Gastroesophageal sphincter (tissue), 4 donors: ENCODE data around the gene NEDD4L. TPM values are rescaled to one million over a fixed set of nuclear protein-coding genes. Genes with fewer than 3 reads are reported as not detected.

ENCODE experiments used
- ATAC-seq: fragments of 150-250 bp; one replicate; pipeline ENCODE4 v1.9.1; 2016; ENCODE audit warnings: mild to moderate bottlenecking, moderate library complexity
- H3K27ac ChIP-seq, 4 donors: fragments of 200-600 bp; sonication (generic) in 3 of 4; 1 replicate in 3 of 4; 2 replicates in 1 of 4; pipeline ENCODE4 v1.5.1; 2016 to 2019
- H3K27me3 ChIP-seq: fragments of 200-600 bp; sonication (generic); one replicate; pipeline ENCODE4 v1.5.1; 2019
- H3K36me3 ChIP-seq, 2 donors: fragments of 200-600 bp; sonication (generic); one replicate each; pipeline ENCODE4 v1.5.1; 2019; ENCODE audit warnings: control low read depth in 1 of 2
- H3K4me1 ChIP-seq, 3 donors: fragments of 200-600 bp; sonication (generic); 1 replicate in 2 of 3; 2 replicates in 1 of 3; pipeline ENCODE4 v1.5.1; 2016 to 2019; ENCODE audit warnings: control low read depth in 2 of 3
- H3K4me3 ChIP-seq, 2 donors: fragments of 200-600 bp; sonication (generic); one replicate each; pipeline ENCODE4 v1.5.1; 2019; ENCODE audit warnings: mild to moderate bottlenecking in 1 of 2, moderate library complexity in 1 of 2
- H3K9me3 ChIP-seq, 3 donors: fragments of 200-600 bp; sonication (generic); one replicate each; pipeline ENCODE4 v1.5.1; 2017 to 2019; ENCODE audit warnings: control low read depth in 2 of 3
- CTCF ChIP-seq, 4 experiments: fragments of 200-600 bp in 2 of 4; fragments of 450-650 bp in 2 of 4; sonication (generic) in 1 of 4; IDR thresholded peaks; one replicate each; pipeline ENCODE4 v1.5.1; 2017 to 2019; ENCODE audit warnings: antibody characterized with exemption in 4 of 4, mild to moderate bottlenecking in 2 of 4, moderate library complexity in 2 of 4
- EP300 ChIP-seq: sonication (generic); formaldehyde crosslinking; IDR thresholded peaks from one replicate; pipeline ENCODE4 v1.6.1; 2017; ENCODE audit warnings: antibody characterized with exemption, mild to moderate bottlenecking
- POLR2A ChIP-seq, 2 donors: fragments of 450-650 bp; IDR thresholded peaks; one replicate each; pipeline ENCODE4 v1.6.1; 2017; ENCODE audit warnings: antibody characterized with exemption in 2 of 2, mild to moderate bottlenecking in 2 of 2, moderate library complexity in 1 of 2
- POLR2AphosphoS5 ChIP-seq: sonication (generic); formaldehyde crosslinking; IDR thresholded peaks from one replicate; pipeline ENCODE4 v1.6.1; 2017; ENCODE audit warnings: antibody characterized with exemption
- WGBS, 2 donors: methylation state at CpG; one replicate each; pipeline ENCODE4 v1.1.5; 2018; ENCODE audit warnings: low coverage in 1 of 2; 5-methylcytosine and 5-hydroxymethylcytosine counted together
- total RNA-seq, 4 donors: library from RNA; depleted of rRNA; stranded (reverse); fragments of >200 nt; gene quantifications; one replicate each; pipeline ENCODE4 v1.1.0, GENCODE V29; 2016

The NEDD4L gene
- total RNA-seq, 4 donors from 2014 or later, result 37.0 to 50.9 (median 43.0) TPM

GRCh38 chr18:58386780-58387179 is 342.8 kb downstream of the NEDD4L start:
- peaks cover 0 to 13% (median 9%) of the 10 kb centered on the region in 3 donors for H3K4me1 ChIP-seq
- no peaks in the 10 kb centered on the region for H3K27me3 ChIP-seq
- WGBS, 2 donors, result 93% methylated on average over 3 to 14 of the region's 14 CpGs
- no peak overlapping the region for H3K4me3 ChIP-seq
- no peak overlapping the region for H3K27ac ChIP-seq
- no peaks in the 10 kb centered on the region for H3K9me3 ChIP-seq
- peaks cover 0 to 70% of the 10 kb centered on the region in 2 donors for H3K36me3 ChIP-seq
- no peak for ATAC-seq
- TF ChIP-seq EP300 (no peak), POLR2A (IDR thresholded peaks at IDR 0.05) (no peak), CTCF (IDR thresholded peaks at IDR 0.05) (no peak), POLR2AphosphoS5 (no peak)

- no peaks in the 10 kb centered on the region for H3K27me3 ChIP-seq
- 100% methylated on average over 1 to 4 of the region's 5 CpGs for WGBS, 2 donors
- H3K36me3 ChIP-seq, result peaks cover 0 to 63% of the 10 kb centered on the region in 2 donors
- TF ChIP-seq CTCF (IDR thresholded peaks at IDR 0.05) (no peak), POLR2AphosphoS5 (no peak)
- H3K4me3 ChIP-seq, result no peak overlapping the region
- ATAC-seq, result no peak
- no peaks in the 10 kb centered on the region for H3K9me3 ChIP-seq
- H3K4me1 ChIP-seq, result peaks cover 0 to 22% (median 14%) of the 10 kb centered on the region in 3 donors
- H3K27ac ChIP-seq, result no peak overlapping the region
Measured at GRCh38 chr18:58387716-58388115, 343.7 kb downstream of the NEDD4L start.

- Histone ChIP-seq H3K27ac (no peak overlapping the region), H3K27me3 (no peaks in the 10 kb centered on the region), H3K36me3 (peaks cover 0 to 60% of the 10 kb centered on the region in 2 donors), H3K9me3 (no peaks in the 10 kb centered on the region), H3K4me3 (no peak overlapping the region), H3K4me1 (peaks cover 0 to 30% (median 14%) of the 10 kb centered on the region in 3 donors)
- no peak for TF ChIP-seq CTCF (IDR thresholded peaks at IDR 0.05)
- TF ChIP-seq POLR2A (IDR thresholded peaks at IDR 0.05), result no peak
- TF ChIP-seq EP300, result no peak
- no peak for TF ChIP-seq POLR2AphosphoS5
- no peak for ATAC-seq
- WGBS, 2 donors, result 90% methylated on average over 11 of the region's 14 CpGs; no CpG with 5 or more reads in 1 of the 2 donors
Measured at GRCh38 chr18:58388736-58389135, 344.7 kb downstream of the NEDD4L start.

- WGBS, 2 donors, result 88 to 91% methylated on average over 2 of the region's 2 CpGs
- H3K9me3 ChIP-seq, result no peaks in the 10 kb centered on the region
- no peak for ATAC-seq
- TF ChIP-seq POLR2A (IDR thresholded peaks at IDR 0.05), result no peak
- TF ChIP-seq CTCF (IDR thresholded peaks at IDR 0.05), result no peak
- no peak for TF ChIP-seq POLR2AphosphoS5
- no peak for TF ChIP-seq EP300
- no peak overlapping the region for H3K4me3 ChIP-seq
- H3K27ac ChIP-seq, result peak overlapping the region in 1 of 4 donors; percentile 72
- H3K4me1 ChIP-seq, result peaks cover 0 to 30% (median 14%) of the 10 kb centered on the region in 3 donors
- H3K36me3 ChIP-seq, result peaks cover 0 to 57% of the 10 kb centered on the region in 2 donors
- no peaks in the 10 kb centered on the region for H3K27me3 ChIP-seq
Measured at GRCh38 chr18:58389745-58390144, 345.7 kb downstream of the NEDD4L start.

DNA sequence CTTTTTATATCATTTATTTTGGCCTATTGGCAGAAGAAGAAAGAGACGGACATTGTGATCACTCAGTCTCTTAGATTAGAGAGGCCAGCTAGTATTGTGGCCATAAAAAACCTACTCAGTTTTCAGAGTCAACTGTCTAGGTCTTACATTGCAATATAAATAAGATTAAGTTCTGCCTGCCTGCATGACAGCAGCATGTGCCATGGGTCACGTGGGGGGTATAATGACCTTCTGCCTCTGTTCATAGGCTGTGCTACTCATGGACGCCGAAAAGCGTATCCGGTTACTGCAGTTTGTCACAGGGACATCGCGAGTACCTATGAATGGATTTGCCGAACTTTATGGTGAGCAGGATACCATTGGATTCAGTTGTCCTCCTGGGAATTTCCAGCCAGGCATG is 346.4 kb downstream of the NEDD4L start:
- TF ChIP-seq POLR2AphosphoS5, result no peak
- no peak for TF ChIP-seq EP300
- TF ChIP-seq CTCF (IDR thresholded peaks at IDR 0.05), result no peak
- no peak for TF ChIP-seq POLR2A (IDR thresholded peaks at IDR 0.05)
- peak overlapping the region in 3 of 4 donors; percentile 55 to 72 (median 65) for H3K27ac ChIP-seq
- no peaks in the 10 kb centered on the region for H3K9me3 ChIP-seq
- H3K4me3 ChIP-seq, result no peak overlapping the region
- peaks cover 0 to 30% (median 14%) of the 10 kb centered on the region in 3 donors for H3K4me1 ChIP-seq
- WGBS, 2 donors, result 84 to 100% methylated on average over 1 to 5 of the region's 9 CpGs
- no peak for ATAC-seq
- no peaks in the 10 kb centered on the region for H3K27me3 ChIP-seq
- H3K36me3 ChIP-seq, result peaks cover 0 to 51% of the 10 kb centered on the region in 2 donors
